ENCODE measurements around the gene OR7A10. TPM values are rescaled to one million over a fixed set of nuclear protein-coding genes. Genes with fewer than 3 reads are reported as not detected.

Gene OR7A10
- total RNA-seq, 1 donor from 2014 or later, result not detected

DNA sequence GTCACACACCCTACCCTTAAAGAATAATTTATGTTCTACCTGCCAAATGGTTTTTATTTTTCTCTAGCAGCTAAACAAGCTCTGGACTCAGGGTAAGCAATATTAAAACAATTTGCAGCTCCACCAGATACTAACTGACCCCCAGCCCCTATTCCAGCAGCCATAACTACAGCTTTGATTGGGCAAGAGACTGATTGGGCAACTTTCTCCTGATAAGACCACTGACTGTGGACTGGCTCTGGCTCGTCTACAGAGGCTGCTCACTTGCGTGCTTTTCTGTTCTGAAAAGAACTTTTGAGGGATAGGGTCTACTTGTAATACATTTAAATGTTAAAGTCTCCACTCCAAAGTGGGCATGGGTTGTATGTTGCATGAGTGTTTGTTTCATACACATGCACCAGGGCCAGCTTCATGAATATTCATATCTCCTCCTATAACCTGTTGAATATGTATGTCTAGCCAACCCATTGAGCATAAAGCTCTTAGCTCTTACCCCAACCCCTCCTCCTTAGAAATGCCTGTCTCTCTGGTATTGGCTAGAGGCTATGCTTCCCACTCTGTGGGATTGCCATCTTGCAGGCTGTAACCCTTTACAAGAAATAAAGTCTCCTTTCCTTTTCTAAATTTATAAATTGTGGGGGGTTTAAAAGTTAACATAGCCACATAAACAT is 33.6 kb downstream of the OR7A10 start:
- DNase-seq, result no peak
- Histone ChIP-seq H3K9me3 (replicated peaks) (peaks cover 8% of the 10 kb centered on the region), H3K36me3 (no peaks in the 10 kb centered on the region), H3K4me1 (no peaks in the 10 kb centered on the region), H3K4me3 (no peak overlapping the region), H3K27me3 (ENCODE audit: low read depth) (peaks cover 22% of the 10 kb centered on the region), H3K27ac (replicated peaks) (no peak overlapping the region)
- intact Hi-C loops (cut with micrococcal nuclease), result no loop called here
- TF ChIP-seq, protein P1, sequence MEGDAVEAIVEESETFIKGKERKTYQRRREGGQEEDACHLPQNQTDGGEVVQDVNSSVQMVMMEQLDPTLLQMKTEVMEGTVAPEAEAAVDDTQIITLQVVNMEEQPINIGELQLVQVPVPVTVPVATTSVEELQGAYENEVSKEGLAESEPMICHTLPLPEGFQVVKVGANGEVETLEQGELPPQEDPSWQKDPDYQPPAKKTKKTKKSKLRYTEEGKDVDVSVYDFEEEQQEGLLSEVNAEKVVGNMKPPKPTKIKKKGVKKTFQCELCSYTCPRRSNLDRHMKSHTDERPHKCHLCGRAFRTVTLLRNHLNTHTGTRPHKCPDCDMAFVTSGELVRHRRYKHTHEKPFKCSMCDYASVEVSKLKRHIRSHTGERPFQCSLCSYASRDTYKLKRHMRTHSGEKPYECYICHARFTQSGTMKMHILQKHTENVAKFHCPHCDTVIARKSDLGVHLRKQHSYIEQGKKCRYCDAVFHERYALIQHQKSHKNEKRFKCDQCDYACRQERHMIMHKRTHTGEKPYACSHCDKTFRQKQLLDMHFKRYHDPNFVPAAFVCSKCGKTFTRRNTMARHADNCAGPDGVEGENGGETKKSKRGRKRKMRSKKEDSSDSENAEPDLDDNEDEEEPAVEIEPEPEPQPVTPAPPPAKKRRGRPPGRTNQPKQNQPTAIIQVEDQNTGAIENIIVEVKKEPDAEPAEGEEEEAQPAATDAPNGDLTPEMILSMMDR (IDR thresholded peaks at IDR 0.05; ENCODE audit: borderline replicate concordance), result no peak

DNA sequence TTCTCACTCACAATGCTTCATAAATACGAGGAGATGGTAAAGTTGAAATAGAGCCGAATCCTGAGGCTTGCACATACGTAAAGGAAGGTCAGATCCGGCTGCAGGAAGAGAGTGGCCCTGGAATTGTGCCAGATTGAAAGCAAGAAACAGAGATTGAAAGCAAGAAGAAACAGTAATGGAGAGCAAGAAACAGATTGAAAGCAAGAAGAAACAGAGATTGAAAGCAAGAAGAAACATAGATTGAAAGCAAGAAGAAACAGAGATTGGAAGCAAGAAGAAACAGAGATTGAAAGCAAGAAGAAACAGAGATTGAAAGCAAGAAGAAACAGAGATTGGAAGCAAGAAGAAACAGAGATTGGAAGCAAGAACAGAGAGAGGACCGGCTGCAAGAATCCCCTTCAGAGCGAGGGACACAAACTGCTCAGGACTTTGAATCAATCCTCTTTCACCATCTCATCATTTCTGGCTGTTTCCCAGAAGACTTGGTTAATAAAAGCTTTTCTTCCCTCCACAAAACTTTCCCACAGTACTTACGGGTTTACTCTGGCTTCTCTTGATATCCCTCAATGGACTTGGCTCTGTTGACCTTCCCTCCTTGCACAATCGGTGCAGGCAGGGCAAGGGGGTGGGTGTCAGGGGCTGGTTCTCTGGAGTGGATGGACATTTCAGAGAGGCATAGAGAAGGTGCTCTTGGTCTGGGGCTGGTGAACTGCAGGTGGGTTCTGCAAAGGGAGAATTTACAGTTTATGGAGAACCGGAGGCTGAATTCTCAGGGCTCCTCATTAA is 39.3 kb downstream of the OR7A10 start:
- peak overlapping the region; percentile 63 for H3K27ac ChIP-seq (replicated peaks)
- peak overlapping the region; percentile 11 for H3K4me3 ChIP-seq

DNA sequence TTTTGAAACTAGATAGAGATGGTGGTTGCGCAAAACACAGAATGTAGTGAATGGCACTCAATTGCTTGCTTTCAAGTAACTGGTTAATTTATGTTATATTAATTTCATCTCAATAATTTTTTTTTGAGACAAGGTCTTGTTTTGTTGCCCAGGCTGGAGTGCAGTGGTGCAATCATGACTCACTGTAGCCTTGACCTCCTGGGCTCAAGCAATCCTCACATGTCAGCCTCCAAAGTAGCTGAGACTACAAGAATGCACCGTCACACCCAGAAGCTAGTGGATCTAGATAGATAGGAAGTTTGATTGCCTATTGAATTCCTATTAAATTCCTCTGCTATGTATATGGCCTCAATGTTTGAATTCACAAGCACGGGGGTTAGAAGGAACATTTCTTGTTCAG is 44.0 kb downstream of the OR7A10 start:
- H3K4me3 ChIP-seq, result no peak overlapping the region
- DNase-seq, result no peak
- no peaks in the 10 kb centered on the region for H3K9me3 ChIP-seq (replicated peaks)
- peaks cover 5% of the 10 kb centered on the region for H3K27me3 ChIP-seq (ENCODE audit: low read depth)
- no peak overlapping the region for H3K27ac ChIP-seq (replicated peaks)
- no peaks in the 10 kb centered on the region for H3K36me3 ChIP-seq
- TF ChIP-seq, protein P1 (IDR thresholded peaks at IDR 0.05; ENCODE audit: borderline replicate concordance), result no peak
- intact Hi-C loops (cut with micrococcal nuclease), result no loop called here
- no peaks in the 10 kb centered on the region for H3K4me1 ChIP-seq

More for the DNA sequence above, 39.3 kb downstream of the OR7A10 start:
- H3K27me3 ChIP-seq (ENCODE audit: low read depth), result peaks cover 23% of the 10 kb centered on the region
- H3K4me1 ChIP-seq, result no peaks in the 10 kb centered on the region
- TF ChIP-seq, protein P1 (IDR thresholded peaks at IDR 0.05; ENCODE audit: borderline replicate concordance), result no peak
- intact Hi-C loops (cut with micrococcal nuclease), result no loop called here
- no peaks in the 10 kb centered on the region for H3K36me3 ChIP-seq
- no peaks in the 10 kb centered on the region for H3K9me3 ChIP-seq (replicated peaks)
- DNase-seq, result no peak

DNA sequence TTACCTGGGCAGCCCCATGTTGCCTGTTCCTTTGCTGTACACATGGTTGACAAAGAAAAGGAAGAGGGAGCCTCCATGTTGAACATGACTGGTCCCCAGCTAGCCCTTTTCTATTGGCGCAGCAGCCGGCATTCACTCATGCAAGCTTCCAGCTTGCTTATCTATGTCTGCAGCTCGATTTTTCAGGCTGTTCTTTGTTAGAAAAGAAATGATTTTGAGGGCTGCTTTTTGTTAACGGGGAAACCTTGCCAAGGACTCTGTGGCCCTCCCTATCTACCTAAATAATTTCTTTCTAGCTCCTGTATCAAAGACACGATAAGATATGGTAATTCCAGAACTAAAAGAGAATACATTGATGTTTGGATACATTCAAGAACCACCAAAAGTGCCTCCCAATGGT is 50.0 kb downstream of the OR7A10 start:
- intact Hi-C loops (cut with micrococcal nuclease), result no loop called here
- H3K9me3 ChIP-seq (replicated peaks), result no peaks in the 10 kb centered on the region
- no peak overlapping the region for H3K4me3 ChIP-seq
- no peaks in the 10 kb centered on the region for H3K4me1 ChIP-seq
- no peak overlapping the region for H3K27ac ChIP-seq (replicated peaks)
- H3K36me3 ChIP-seq, result no peaks in the 10 kb centered on the region
- peaks cover 15% of the 10 kb centered on the region for H3K27me3 ChIP-seq (ENCODE audit: low read depth)
- TF ChIP-seq, protein P1 (IDR thresholded peaks at IDR 0.05; ENCODE audit: borderline replicate concordance), result no peak
- no peak for DNase-seq

DNA sequence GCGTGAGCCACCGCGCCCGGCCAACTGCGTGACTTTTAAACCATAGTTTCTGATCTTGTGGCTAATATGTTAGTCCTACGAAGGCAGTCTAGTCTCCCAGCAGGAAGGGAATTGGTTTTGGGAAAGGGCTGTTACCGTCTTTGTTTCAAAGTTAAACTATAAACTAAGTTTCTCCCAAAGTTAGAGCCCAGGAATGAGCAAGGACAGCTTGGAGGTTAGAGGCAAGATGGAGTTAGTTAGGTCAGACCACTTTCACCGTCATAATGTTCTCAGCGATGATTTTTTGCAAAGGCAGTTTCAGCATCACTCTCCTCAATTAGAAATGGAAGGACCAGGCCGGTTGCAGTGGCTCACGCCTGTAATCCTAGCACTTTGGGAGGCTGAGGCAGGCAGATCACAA is 52.7 kb downstream of the OR7A10 start:
- intact Hi-C loops (cut with micrococcal nuclease), result no loop called here
- H3K27me3 ChIP-seq (ENCODE audit: low read depth), result peaks cover 15% of the 10 kb centered on the region
- H3K36me3 ChIP-seq, result no peaks in the 10 kb centered on the region
- TF ChIP-seq, protein P1 (IDR thresholded peaks at IDR 0.05; ENCODE audit: borderline replicate concordance), result no peak
- H3K27ac ChIP-seq (replicated peaks), result no peak overlapping the region
- DNase-seq, result no peak
- H3K4me3 ChIP-seq, result no peak overlapping the region
- H3K9me3 ChIP-seq (replicated peaks), result peaks cover 8% of the 10 kb centered on the region
- no peaks in the 10 kb centered on the region for H3K4me1 ChIP-seq

Data from left ventricle myocardium inferior (tissue), 1 donor.